NCI-H187 (cell line): ENCODE data around the gene COMMD1.

Experiments used
- DNase-seq, 2 experiments: peaks; one replicate each; lab custom pipeline; 2025; lab: John Stamatoyannopoulos, UW

Gene COMMD1

GRCh38 chr2:62181843-62182242 lies 276.4 kb downstream of the COMMD1 start:
- DNase-seq, result no peak

DNA sequence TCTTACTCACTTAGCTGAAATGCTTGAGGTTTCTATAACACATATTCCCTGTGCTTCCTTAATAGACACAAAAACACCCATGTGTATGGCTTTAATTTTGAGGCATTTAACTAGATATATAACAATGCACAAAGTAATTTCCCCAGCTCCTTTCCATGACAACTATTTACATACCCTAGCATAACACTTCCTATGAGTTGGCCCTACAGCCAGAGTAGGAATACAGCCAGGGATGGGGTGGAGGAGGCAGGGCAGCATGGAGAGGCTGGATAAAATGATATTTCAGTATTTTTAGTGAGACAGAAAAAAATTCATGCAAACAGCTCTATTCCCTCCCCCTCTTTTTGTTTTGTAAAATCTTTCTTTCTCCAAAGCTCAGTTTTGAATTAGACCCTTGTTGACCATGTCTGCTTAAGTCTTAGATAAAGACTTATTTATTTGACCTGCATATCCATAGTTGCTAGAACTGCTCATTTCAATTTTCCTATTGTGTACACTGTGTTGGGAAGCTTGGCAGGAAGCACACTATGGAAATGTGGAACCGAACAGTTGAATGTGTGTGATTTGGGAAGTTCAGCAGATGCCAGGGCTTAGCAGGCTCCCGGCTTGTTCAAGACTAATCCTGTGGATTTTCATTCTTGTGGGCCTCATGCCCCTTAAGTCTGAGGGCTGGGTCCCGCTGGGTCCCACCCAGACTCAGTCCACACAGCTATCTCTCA lies 279.2 kb downstream of the COMMD1 start:
- no peak for DNase-seq
